Chondrocyte (in vitro differentiated cells): ENCODE data around the gene KANSL1L. TPM values are rescaled to one million over a fixed set of nuclear protein-coding genes. Genes with fewer than 3 reads are reported as not detected.

ENCODE experiments used
- DNase-seq: peaks from one replicate; pipeline ENCODE4 v3.0.0; 2021; ENCODE audit warnings: mixed read lengths, low spot score
- H3K27ac Mint-ChIP-seq: one replicate; pipeline ENCODE4 v1.8.0; 2021; ENCODE audit warnings: mild to moderate bottlenecking, moderate library complexity, mixed read lengths; ENCODE audit not compliant: unreplicated experiment
- H3K27me3 Mint-ChIP-seq: 2 replicates; pipeline ENCODE4 v1.8.0; 2021; ENCODE audit warnings: low read depth, mixed read lengths
- H3K36me3 Mint-ChIP-seq: 2 replicates; pipeline ENCODE4 v1.8.0; 2021; ENCODE audit warnings: low read depth, mixed read lengths
- H3K4me1 Mint-ChIP-seq: 2 replicates; pipeline ENCODE4 v1.8.0; 2021; ENCODE audit warnings: low read depth, mild to moderate bottlenecking, mixed read lengths
- H3K4me3 Mint-ChIP-seq: one replicate; pipeline ENCODE4 v1.8.0; 2021; ENCODE audit warnings: mild to moderate bottlenecking, moderate library complexity, mixed read lengths; ENCODE audit not compliant: unreplicated experiment
- H3K9me3 Mint-ChIP-seq: 2 replicates; pipeline ENCODE4 v1.8.0; 2021; ENCODE audit warnings: low read depth, mixed read lengths
- total RNA-seq: library from RNA; stranded (reverse); gene quantifications from 3 replicates; pipeline ENCODE4 v1.2.1, GENCODE V29; 2021
- TF ChIP-seq, protein P1 (sequence below): fragments of 200-600 bp; sonication (generic); IDR thresholded peaks from 2 replicates; pipeline ENCODE4 v1.5.0; 2021; ENCODE audit warnings: antibody characterized with exemption, mild to moderate bottlenecking, moderate library complexity

KANSL1L gene
- total RNA-seq, 1 donor from 2014 or later = 12.2 TPM

- H3K27ac Mint-ChIP-seq = peak overlapping the region; percentile 93
- peak overlapping the region; percentile 88 for H3K4me3 Mint-ChIP-seq
- DNase-seq = no peak
- H3K9me3 Mint-ChIP-seq = no peaks in the 10 kb centered on the region
- H3K36me3 Mint-ChIP-seq = no peaks in the 10 kb centered on the region
- H3K27me3 Mint-ChIP-seq = peaks cover 13% of the 10 kb centered on the region
- TF ChIP-seq, protein P1, sequence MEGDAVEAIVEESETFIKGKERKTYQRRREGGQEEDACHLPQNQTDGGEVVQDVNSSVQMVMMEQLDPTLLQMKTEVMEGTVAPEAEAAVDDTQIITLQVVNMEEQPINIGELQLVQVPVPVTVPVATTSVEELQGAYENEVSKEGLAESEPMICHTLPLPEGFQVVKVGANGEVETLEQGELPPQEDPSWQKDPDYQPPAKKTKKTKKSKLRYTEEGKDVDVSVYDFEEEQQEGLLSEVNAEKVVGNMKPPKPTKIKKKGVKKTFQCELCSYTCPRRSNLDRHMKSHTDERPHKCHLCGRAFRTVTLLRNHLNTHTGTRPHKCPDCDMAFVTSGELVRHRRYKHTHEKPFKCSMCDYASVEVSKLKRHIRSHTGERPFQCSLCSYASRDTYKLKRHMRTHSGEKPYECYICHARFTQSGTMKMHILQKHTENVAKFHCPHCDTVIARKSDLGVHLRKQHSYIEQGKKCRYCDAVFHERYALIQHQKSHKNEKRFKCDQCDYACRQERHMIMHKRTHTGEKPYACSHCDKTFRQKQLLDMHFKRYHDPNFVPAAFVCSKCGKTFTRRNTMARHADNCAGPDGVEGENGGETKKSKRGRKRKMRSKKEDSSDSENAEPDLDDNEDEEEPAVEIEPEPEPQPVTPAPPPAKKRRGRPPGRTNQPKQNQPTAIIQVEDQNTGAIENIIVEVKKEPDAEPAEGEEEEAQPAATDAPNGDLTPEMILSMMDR = no peak
- peaks cover 24% of the 10 kb centered on the region for H3K4me1 Mint-ChIP-seq
These were observed 988 bp upstream of the KANSL1L start for GRCh38 chr2:210172219-210172575.

DNA sequence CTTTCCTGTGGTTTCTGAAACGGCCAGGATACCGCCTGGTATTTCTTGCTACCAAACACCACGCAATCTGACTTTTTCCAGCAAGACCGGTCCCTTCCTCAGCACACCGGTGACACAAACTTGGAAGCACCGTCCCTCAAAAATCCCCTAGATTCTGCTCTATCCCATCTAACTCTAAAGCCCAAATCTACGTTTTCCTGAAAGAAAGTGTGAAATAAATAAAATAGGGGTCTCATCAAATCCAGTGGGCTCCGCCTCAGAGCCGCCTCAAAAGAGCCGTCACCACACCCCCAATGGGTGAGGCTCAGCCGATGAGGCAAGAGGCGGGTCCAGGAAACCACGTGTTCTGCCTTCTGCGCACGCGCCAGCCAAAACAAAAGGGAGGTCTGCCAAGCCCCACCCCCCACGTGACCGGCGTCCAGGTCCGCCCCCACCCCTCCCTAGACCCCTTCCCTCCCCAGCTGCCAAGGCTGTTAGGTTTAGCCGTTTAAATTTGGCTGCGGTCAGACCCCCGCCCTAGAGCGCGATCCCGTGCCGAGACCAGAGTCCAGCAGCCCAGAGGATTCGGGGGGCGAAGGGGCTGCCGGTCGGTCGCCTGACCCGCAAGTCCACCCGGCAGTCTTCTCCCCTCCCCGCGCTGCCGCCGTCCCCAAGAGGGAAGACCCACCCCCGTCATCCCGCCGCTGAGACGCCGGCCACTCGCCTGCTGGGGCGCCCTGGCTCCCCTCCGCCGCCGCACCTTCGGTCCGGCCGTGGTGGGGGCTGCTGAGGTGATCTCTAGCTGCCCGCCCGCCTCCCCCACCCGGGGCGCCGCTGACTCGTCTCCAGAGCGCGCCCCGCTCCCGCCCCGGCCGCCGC, 534 bp downstream of the KANSL1L start:
- Mint-ChIP-seq H3K9me3 (no peaks in the 10 kb centered on the region), H3K36me3 (no peaks in the 10 kb centered on the region)
- TF ChIP-seq, protein P1 = no peak

DNA sequence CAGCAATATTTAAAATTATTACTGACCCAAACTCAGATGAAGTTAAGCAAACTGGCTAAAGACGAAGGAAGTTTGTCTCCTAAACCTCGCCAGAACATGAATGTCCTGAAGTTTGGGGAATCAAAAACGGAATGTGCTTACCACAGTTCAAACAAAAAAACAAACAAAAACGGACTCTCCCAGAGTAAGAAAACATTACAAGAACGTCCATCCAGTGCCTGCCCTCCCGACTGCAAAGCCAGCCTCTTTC, 1.1 kb downstream of the KANSL1L start:
- peaks cover 3% of the 10 kb centered on the region for H3K27me3 Mint-ChIP-seq
- peaks cover 32% of the 10 kb centered on the region for H3K4me1 Mint-ChIP-seq
- DNase-seq = no peak
- H3K36me3 Mint-ChIP-seq = no peaks in the 10 kb centered on the region
- no peaks in the 10 kb centered on the region for H3K9me3 Mint-ChIP-seq
- peak overlapping the region; percentile 100 for H3K27ac Mint-ChIP-seq
- TF ChIP-seq, protein P1 = no peak
- H3K4me3 Mint-ChIP-seq = peak overlapping the region; percentile 98

More for the DNA sequence above, 534 bp downstream of the KANSL1L start:
- H3K4me1 Mint-ChIP-seq = peaks cover 32% of the 10 kb centered on the region
- peak overlapping the region; percentile 98 for H3K4me3 Mint-ChIP-seq
- peaks cover 3% of the 10 kb centered on the region for H3K27me3 Mint-ChIP-seq
- DNase-seq = peak; percentile 98
- peak overlapping the region; percentile 100 for H3K27ac Mint-ChIP-seq

DNA sequence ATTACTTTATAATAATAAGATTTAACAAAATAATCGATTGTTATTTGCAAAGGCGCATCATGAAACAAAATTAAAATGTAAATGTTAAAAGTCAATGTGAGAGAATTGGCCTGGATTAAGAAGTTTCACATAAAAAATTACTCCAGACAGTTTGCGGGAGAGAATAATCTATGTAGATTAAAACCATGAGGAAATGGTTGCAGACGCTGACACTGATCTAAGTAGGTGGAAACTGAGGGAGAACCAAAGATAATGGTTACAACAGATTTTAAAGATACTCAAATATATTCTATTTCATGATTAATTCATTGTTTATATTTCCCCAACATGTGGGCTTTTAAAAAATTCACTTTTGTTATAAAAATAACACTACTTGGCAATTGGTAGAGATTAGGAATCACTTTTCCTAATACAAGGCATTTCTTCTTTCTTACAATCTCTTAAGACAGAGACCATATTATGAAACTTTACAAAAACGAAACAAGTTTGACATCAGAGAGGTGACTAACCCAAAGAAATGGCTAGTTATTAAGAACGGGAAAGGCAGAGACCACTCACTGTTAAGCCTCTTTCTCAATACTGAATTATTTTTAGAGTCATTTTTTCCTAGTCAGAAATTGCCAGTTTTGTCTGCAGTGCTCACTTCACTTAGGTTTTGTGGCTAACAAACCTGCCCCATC, 1.6 kb downstream of the KANSL1L start:
- Mint-ChIP-seq H3K4me1 (peaks cover 32% of the 10 kb centered on the region), H3K4me3 (peak overlapping the region; percentile 98), H3K36me3 (no peaks in the 10 kb centered on the region), H3K27ac (peak overlapping the region; percentile 100), H3K27me3 (peaks cover 3% of the 10 kb centered on the region), H3K9me3 (no peaks in the 10 kb centered on the region)
- DNase-seq = no peak
- TF ChIP-seq, protein P1 = no peak

DNA sequence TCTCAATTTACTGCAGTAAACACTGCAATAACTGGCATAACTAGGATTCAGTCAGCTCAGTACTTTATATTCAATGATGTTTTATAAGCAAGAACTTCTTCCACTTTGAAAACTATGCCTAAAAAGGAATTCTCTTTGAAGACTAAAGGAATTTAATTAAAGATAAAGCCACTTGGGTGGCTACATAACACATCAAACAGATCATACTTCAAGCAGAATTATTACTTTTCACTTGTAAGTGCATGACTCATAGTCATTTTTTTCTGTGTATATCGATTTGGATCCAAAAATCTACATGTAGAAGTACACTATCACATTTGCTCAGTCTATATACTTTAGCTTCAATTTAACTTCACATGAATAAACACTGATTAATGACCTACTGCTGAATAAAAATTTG, 4.0 kb downstream of the KANSL1L start:
- Mint-ChIP-seq H3K27ac (no peak overlapping the region), H3K4me1 (peaks cover 42% of the 10 kb centered on the region), H3K27me3 (no peaks in the 10 kb centered on the region), H3K36me3 (no peaks in the 10 kb centered on the region), H3K4me3 (no peak overlapping the region), H3K9me3 (no peaks in the 10 kb centered on the region)
- TF ChIP-seq, protein P1 = no peak
- DNase-seq = no peak
